ENCODE data around the gene TENM4.
A peak's percentile ranks its signal among the peaks of the same experiment; 100 is the strongest.

The TENM4 gene

GRCh38 chr11:78659326-78660270 lies 781.2 kb downstream of the TENM4 start:
- no peak for DNase-seq

GRCh38 chr11:78657968-78658839 lies 782.6 kb downstream of the TENM4 start:
- DNase-seq, result no peak

GRCh38 chr11:78657441-78657840 lies 783.4 kb downstream of the TENM4 start:
- no peak for DNase-seq

- DNase-seq, result no peak
These were observed 783.8 kb downstream of the TENM4 start for GRCh38 chr11:78656984-78657383.

GRCh38 chr11:78656327-78656726 lies 784.5 kb downstream of the TENM4 start:
- no peak for DNase-seq

- DNase-seq, result no peak
These were observed 785.3 kb downstream of the TENM4 start for GRCh38 chr11:78655561-78655960.

- DNase-seq, result no peak
These were observed 786.0 kb downstream of the TENM4 start for GRCh38 chr11:78654866-78655265.

GRCh38 chr11:78654071-78654470 lies 786.8 kb downstream of the TENM4 start:
- no peak for DNase-seq

- no peak for DNase-seq
These were observed 787.4 kb downstream of the TENM4 start for GRCh38 chr11:78653294-78653909.

GRCh38 chr11:78652843-78653239 lies 788.0 kb downstream of the TENM4 start:
- no peak for DNase-seq

- no peak for DNase-seq
These were observed 788.6 kb downstream of the TENM4 start for GRCh38 chr11:78651923-78652842.

- DNase-seq, result no peak
These were observed 789.6 kb downstream of the TENM4 start for GRCh38 chr11:78651136-78651775.

- DNase-seq, result no peak
These were observed 791.2 kb downstream of the TENM4 start for GRCh38 chr11:78649361-78650215.

- no peak for DNase-seq
These were observed 792.6 kb downstream of the TENM4 start for GRCh38 chr11:78647986-78648875.

GRCh38 chr11:78647266-78647915 lies 793.4 kb downstream of the TENM4 start:
- no peak for DNase-seq

- peak; percentile 9 for DNase-seq
These were observed 794.2 kb downstream of the TENM4 start for GRCh38 chr11:78646564-78647185.

GRCh38 chr11:78645226-78646202 lies 795.3 kb downstream of the TENM4 start:
- peak; percentile 41 for DNase-seq
